ENCODE measurements around the gene ANXA9. TPM values are rescaled to one million over a fixed set of nuclear protein-coding genes. Genes with fewer than 3 reads are reported as not detected.

The ANXA9 gene
- total RNA-seq, 2 experiments from 2014 or later, result 0.27 to 0.28 TPM

- ChIA-PET POLR2A (interaction anchor here (0.6 to 1.8 kb wide), 3 partner anchors 9 to 31 kb away, joined by 3 to 9 read pairs (median 3); partner anchors contain the start of gene MINDY1), CTCF (interaction anchor here (0.5 to 3.8 kb wide), 3 partner anchors 21 to 702 kb away, joined by 3 to 15 read pairs (median 5); partner anchors contain the start of genes C1orf54 and MINDY1)
- Mint-ChIP-seq H3K4me3 (peak within 1 kb of the TSS; percentile 88), H3K27ac (peak within 1 kb of the TSS; percentile 87), H3K27me3 (no peaks in the 10 kb centered on the region), H3K9me3 (ENCODE audit: low read depth) (no peaks in the 10 kb centered on the region), H3K4me1 (peaks cover 71% of the 10 kb centered on the region), H3K36me3 (ENCODE audit: low read depth) (peaks cover 10% of the 10 kb centered on the region)
- ATAC-seq (peak; percentile 54), DNase-seq (peak; percentile 87)
- intact Hi-C loops (cut with DNase I, micrococcal nuclease), result loop anchor here (1.0 to 10.0 kb wide), 13 partner anchors 33 to 510 kb away; partner anchors contain the start of genes GOLPH3L (in 2 of the 2), ARNT (in 1 of the 2), CDC42SE1 (in 1 of the 2) and ENSA (in 1 of the 2)
These were observed 7.3 kb upstream of the ANXA9 start, which contains the start of gene CERS2 for GRCh38 chr1:150974580-150975478. Gene CERS2 (minus strand): TSS chr1:150974835. CDS start chr1:150969090, 5,745 bp downstream.

GRCh38 chr1:150976401-150976821, 5.7 kb upstream of the ANXA9 start:
- POLR2A ChIA-PET, result interaction anchor here (0.7 to 1.0 kb wide), 3 partner anchors 81 to 344 kb away, joined by 3 to 9 read pairs (median 3); no protein-coding TSS in a partner anchor
- Mint-ChIP-seq H3K27me3 (no peaks in the 10 kb centered on the region), H3K4me1 (peaks cover 58% of the 10 kb centered on the region), H3K36me3 (ENCODE audit: low read depth) (peaks cover 10% of the 10 kb centered on the region), H3K4me3 (peak overlapping the region; percentile 88), H3K9me3 (ENCODE audit: low read depth) (no peaks in the 10 kb centered on the region), H3K27ac (no peak overlapping the region)
- DNase-seq (no peak), ATAC-seq (no peak)
- CTCF ChIA-PET, result interaction anchor here (0.6 to 3.8 kb wide), 9 partner anchors 11 to 720 kb away, joined by 3 to 15 read pairs (median 4); partner anchors contain the start of gene MINDY1
- intact Hi-C loops (cut with DNase I, micrococcal nuclease), result loop anchor here (5.0 to 10.0 kb wide), 5 partner anchors 282 to 512 kb away; partner anchors contain the start of genes GOLPH3L (in 1 of the 2) and MCL1 (in 1 of the 2)

- Mint-ChIP-seq H3K9me3 (ENCODE audit: low read depth) (no peaks in the 10 kb centered on the region), H3K4me3 (peak overlapping the region; percentile 55), H3K36me3 (ENCODE audit: low read depth) (peaks cover 8% of the 10 kb centered on the region), H3K27me3 (no peaks in the 10 kb centered on the region), H3K4me1 (peaks cover 51% of the 10 kb centered on the region), H3K27ac (peak overlapping the region; percentile 89)
- intact Hi-C loops (cut with DNase I, micrococcal nuclease), result loop anchor here (5.0 to 10.0 kb wide), 5 partner anchors 282 to 512 kb away; partner anchors contain the start of genes GOLPH3L (in 1 of the 2) and MCL1 (in 1 of the 2)
- ChIA-PET CTCF (interaction anchor here (0.9 to 7.1 kb wide), 8 partner anchors 11 to 721 kb away, joined by 3 to 90 read pairs (median 6); partner anchors contain the start of gene MINDY1), POLR2A (interaction anchor here (0.6 to 1.0 kb wide), 2 partner anchors 8 to 30 kb away, joined by 3 to 5 read pairs; partner anchors contain the start of gene MINDY1)
- DNase-seq (peak; percentile 89), ATAC-seq (peak; percentile 65)
These were observed 5.0 kb upstream of the ANXA9 start for GRCh38 chr1:150976879-150977694.

- POLR2A ChIA-PET, result interaction anchor here (0.8 kb wide), 1 partner anchor 316 kb away, joined by 3 read pairs; no protein-coding TSS in a partner anchor
- H3K4me3 Mint-ChIP-seq, result no peak overlapping the region
These were observed 2.7 kb upstream of the ANXA9 start for GRCh38 chr1:150979092-150980056.

GRCh38 chr1:150981177-150981804, 801 bp upstream of the ANXA9 start:
- Mint-ChIP-seq H3K27ac (no peak overlapping the region), H3K4me1 (peaks cover 29% of the 10 kb centered on the region), H3K36me3 (ENCODE audit: low read depth) (no peaks in the 10 kb centered on the region), H3K4me3 (no peak overlapping the region), H3K27me3 (no peaks in the 10 kb centered on the region), H3K9me3 (ENCODE audit: low read depth) (no peaks in the 10 kb centered on the region)
- CTCF ChIA-PET, result interaction anchor here (1.1 to 7.1 kb wide), 7 partner anchors 8 to 361 kb away, joined by 3 to 90 read pairs (median 19); partner anchors contain the start of genes C1orf56 and MINDY1
- intact Hi-C loops (cut with DNase I, micrococcal nuclease), result no loop called here
- DNase-seq, result no peak
- ATAC-seq, result no peak
- POLR2A ChIA-PET, result no interaction called here

More at GRCh38 chr1:150979092-150980056, 2.7 kb upstream of the ANXA9 start:
- ATAC-seq, result peak; percentile 53
- no peaks in the 10 kb centered on the region for H3K27me3 Mint-ChIP-seq
- peak overlapping the region; percentile 63 for H3K27ac Mint-ChIP-seq
- CTCF ChIA-PET, result interaction anchor here (0.6 to 7.1 kb wide), 20 partner anchors 9 to 442 kb away, joined by 3 to 90 read pairs (median 4); partner anchors contain the start of genes ENSA and MINDY1
- no peaks in the 10 kb centered on the region for H3K36me3 Mint-ChIP-seq (ENCODE audit: low read depth)
- H3K9me3 Mint-ChIP-seq (ENCODE audit: low read depth), result no peaks in the 10 kb centered on the region
- DNase-seq, result peak; percentile 94
- intact Hi-C loops (cut with DNase I, micrococcal nuclease), result loop anchor here (1.0 to 10.0 kb wide), 7 partner anchors 27 to 724 kb away; partner anchors contain the start of genes GOLPH3L (in 1 of the 2), MCL1 (in 1 of the 2) and MINDY1 (in 1 of the 2)
- H3K4me1 Mint-ChIP-seq, result peaks cover 39% of the 10 kb centered on the region

- intact Hi-C loops (cut with DNase I, micrococcal nuclease), result no loop called here
- no peak overlapping the region for H3K4me3 Mint-ChIP-seq
- DNase-seq (no peak), ATAC-seq (no peak)
- no peaks in the 10 kb centered on the region for H3K27me3 Mint-ChIP-seq
- CTCF ChIA-PET, result interaction anchor here (0.8 to 3.8 kb wide), 3 partner anchors 10 to 39 kb away, joined by 3 to 24 read pairs (median 3); no protein-coding TSS in a partner anchor
- POLR2A ChIA-PET, result no interaction called here
- H3K9me3 Mint-ChIP-seq (ENCODE audit: low read depth), result no peaks in the 10 kb centered on the region
- no peak overlapping the region for H3K27ac Mint-ChIP-seq
- H3K4me1 Mint-ChIP-seq, result no peaks in the 10 kb centered on the region
- no peaks in the 10 kb centered on the region for H3K36me3 Mint-ChIP-seq (ENCODE audit: low read depth)
These were observed 3.2 kb downstream of the ANXA9 start for GRCh38 chr1:150985179-150985825.

GRCh38 chr1:150987924-150988323, 5.8 kb downstream of the ANXA9 start:
- no peaks in the 10 kb centered on the region for H3K9me3 Mint-ChIP-seq (ENCODE audit: low read depth)
- H3K4me3 Mint-ChIP-seq, result no peak overlapping the region
- no peak overlapping the region for H3K27ac Mint-ChIP-seq
- ChIA-PET CTCF (interaction anchor here (0.6 to 3.8 kb wide), 5 partner anchors 8 to 151 kb away, joined by 3 to 24 read pairs (median 4); partner anchors contain the start of gene MINDY1), POLR2A (interaction anchor here (0.5 kb wide), 1 partner anchor 456 kb away, joined by 13 read pairs; no protein-coding TSS in a partner anchor)
- no peak for DNase-seq
- no peak for ATAC-seq
- no peaks in the 10 kb centered on the region for H3K36me3 Mint-ChIP-seq (ENCODE audit: low read depth)
- H3K4me1 Mint-ChIP-seq, result no peaks in the 10 kb centered on the region
- H3K27me3 Mint-ChIP-seq, result no peaks in the 10 kb centered on the region
- intact Hi-C loops (cut with DNase I, micrococcal nuclease), result no loop called here

- DNase-seq (no peak), ATAC-seq (no peak)
- intact Hi-C loops (cut with DNase I, micrococcal nuclease), result no loop called here
- Mint-ChIP-seq H3K36me3 (ENCODE audit: low read depth) (peaks cover 4% of the 10 kb centered on the region), H3K4me1 (no peaks in the 10 kb centered on the region), H3K27ac (no peak overlapping the region), H3K4me3 (no peak overlapping the region), H3K9me3 (ENCODE audit: low read depth) (no peaks in the 10 kb centered on the region), H3K27me3 (no peaks in the 10 kb centered on the region)
- ChIA-PET CTCF (interaction anchor here (6.2 to 8.0 kb wide), 2 partner anchors 12 to 13 kb away, joined by 68 to 90 read pairs; partner anchors contain the start of genes ANXA9 and MINDY1), POLR2A (no interaction called here)
These were observed 10.5 kb downstream of the ANXA9 start for GRCh38 chr1:150992626-150993025.

- ChIA-PET POLR2A (no interaction called here), CTCF (interaction anchor here (0.7 to 8.0 kb wide), 7 partner anchors 8 to 134 kb away, joined by 3 to 90 read pairs (median 13); partner anchors contain the start of genes ANXA9 and MINDY1)
- no peaks in the 10 kb centered on the region for H3K27me3 Mint-ChIP-seq
These were observed 12.2 kb downstream of the ANXA9 start for GRCh38 chr1:150994248-150994647.

More at GRCh38 chr1:150994248-150994647, 12.2 kb downstream of the ANXA9 start:
- Mint-ChIP-seq H3K27ac (peak overlapping the region; percentile 22), H3K36me3 (ENCODE audit: low read depth) (peaks cover 9% of the 10 kb centered on the region), H3K4me1 (peaks cover 6% of the 10 kb centered on the region), H3K9me3 (ENCODE audit: low read depth) (no peaks in the 10 kb centered on the region), H3K4me3 (no peak overlapping the region)
- DNase-seq, result no peak
- ATAC-seq, result no peak
- intact Hi-C loops (cut with DNase I, micrococcal nuclease), result no loop called here

All from activated CD4-positive, alpha-beta T cell treated with anti-CD3 and anti-CD28 coated beads for 36 hours (primary cell).